H1 (cell line): ENCODE data around the gene GPR31. TPM values are rescaled to one million over a fixed set of nuclear protein-coding genes. Genes with fewer than 3 reads are reported as not detected.

ENCODE experiments used
- CEBPB ChIP-seq: IDR thresholded peaks from 2 replicates; pipeline ENCODE4 v1.6.1; 2012; ENCODE audit warnings: low read depth, low read length
- CHD7 ChIP-seq: fragments of 300-600 bp; sonication (generic); IDR thresholded peaks from 2 replicates; pipeline ENCODE4 v1.7.1; 2012; ENCODE audit warnings: low read length, moderate library complexity, mild to moderate bottlenecking, inconsistent platforms; ENCODE audit not compliant: insufficient replicate concordance
- FOSL1 ChIP-seq: IDR thresholded peaks from 2 replicates; pipeline ENCODE4 v1.6.1; 2011; ENCODE audit warnings: mild to moderate bottlenecking, low read depth, low read length, moderate library complexity; ENCODE audit not compliant: insufficient read depth
- GTF2F1 ChIP-seq: IDR thresholded peaks from 2 replicates; pipeline ENCODE4 v1.6.1; 2012; ENCODE audit warnings: low read depth, low read length, improper control_type of control experiment, borderline replicate concordance
- KDM5A ChIP-seq: fragments of 200-600 bp; IDR thresholded peaks from 2 replicates; pipeline ENCODE4 v1.7.1; 2012; ENCODE audit warnings: mild to moderate bottlenecking, low read length, inconsistent platforms, mixed read lengths
- PHF8 ChIP-seq: fragments of 200-600 bp; sonication (generic); conservative IDR thresholded peaks from 2 replicates; pipeline ENCODE4 v1.7.1; 2012; ENCODE audit warnings: low read depth, mild to moderate bottlenecking, inconsistent platforms, low read length, moderate library complexity
- RBBP5 ChIP-seq: IDR thresholded peaks from 2 replicates; pipeline ENCODE4 v1.7.1; 2012; ENCODE audit warnings: low read depth, mild to moderate bottlenecking, inconsistent platforms, low read length, moderate library complexity, borderline replicate concordance
- SP1 ChIP-seq: IDR thresholded peaks from 2 replicates; pipeline ENCODE4 v1.6.1; 2011; ENCODE audit warnings: low read depth, low read length
- YY1 ChIP-seq: IDR thresholded peaks from 2 replicates; pipeline ENCODE4 v1.6.1; 2011; ENCODE audit warnings: low read depth, mild to moderate bottlenecking, low read length
- polyA plus RNA-seq, 7 experiments: library from polyadenylated mRNA; depleted of rRNA in 3 of 7; stranded (reverse) in 5 of 7; unstranded in 2 of 7; fragments of >200 nt in 5 of 7; fragments of 200-250 nt in 2 of 7; gene quantifications; 1 replicate in 5 of 7; 2 replicates in 1 of 7; 4 replicates in 1 of 7; pipeline versions ENCODE4 v1.2.1 to v1.2.3, GENCODE V29; 2011 to 2013; ENCODE audit warnings: missing spikeins in 2 of 7, mixed read lengths in 2 of 7
- total RNA-seq: library from RNA; stranded (reverse); fragmentation: NEBNext Ultra II Directional; extraction: Animal tissue kit (Norgen Biotek cat#: 25700); gene quantifications from 2 replicates; pipeline ENCODE4 v1.2.1, GENCODE V29; 2021
- TF ChIP-seq, protein P1 (sequence below): IDR thresholded peaks from 2 replicates; pipeline ENCODE4 v1.6.1; 2012; ENCODE audit warnings: inconsistent platforms

Gene GPR31
- total and polyA plus RNA-seq, 2 of the 8 experiments (the other 6 are each of a cell fraction or from before 2014, with no cell fraction given) = not detected

DNA sequence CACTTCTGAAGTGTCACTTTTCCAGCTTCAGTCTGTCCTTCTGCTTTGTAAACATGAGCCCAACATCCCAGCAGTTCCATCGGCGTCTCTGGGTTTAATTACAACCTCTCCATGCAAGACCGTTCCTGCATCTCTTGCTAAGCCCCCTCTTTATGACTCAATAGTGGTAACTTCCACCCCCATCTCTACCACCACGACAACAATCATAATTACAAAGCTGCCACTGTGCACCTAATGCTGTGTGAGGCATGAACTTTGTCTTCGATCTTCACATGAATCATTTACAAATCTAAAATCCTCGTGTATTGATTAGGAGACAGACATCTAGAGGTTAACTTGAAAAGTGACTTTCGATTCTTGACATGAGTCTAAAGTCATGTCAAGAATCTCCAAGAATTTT, 39.8 kb downstream of the GPR31 start (continued):
- TF ChIP-seq CHD7 = no peak
- no peak for TF ChIP-seq FOSL1
- no peak for TF ChIP-seq KDM5A
- no peak for TF ChIP-seq GTF2F1
- TF ChIP-seq PHF8 = no peak
- TF ChIP-seq, protein P1, sequence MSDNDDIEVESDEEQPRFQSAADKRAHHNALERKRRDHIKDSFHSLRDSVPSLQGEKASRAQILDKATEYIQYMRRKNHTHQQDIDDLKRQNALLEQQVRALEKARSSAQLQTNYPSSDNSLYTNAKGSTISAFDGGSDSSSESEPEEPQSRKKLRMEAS = no peak
- no peak for TF ChIP-seq RBBP5
- no peak for TF ChIP-seq YY1
- TF ChIP-seq SP1 = no peak
- TF ChIP-seq CEBPB = no peak
